Activated CD8-positive, alpha-beta memory T cell treated with anti-CD3 and anti-CD28 coated beads for 4 hours (primary cell): Measurements from ENCODE around the gene TRUB1.

ENCODE experiments used
- DNase-seq, 2 donors: peaks; one replicate each; pipeline ENCODE4 v3.0.0-alpha.2; 2020; ENCODE audit warnings: low read depth in 2 of 2

Gene TRUB1

DNA sequence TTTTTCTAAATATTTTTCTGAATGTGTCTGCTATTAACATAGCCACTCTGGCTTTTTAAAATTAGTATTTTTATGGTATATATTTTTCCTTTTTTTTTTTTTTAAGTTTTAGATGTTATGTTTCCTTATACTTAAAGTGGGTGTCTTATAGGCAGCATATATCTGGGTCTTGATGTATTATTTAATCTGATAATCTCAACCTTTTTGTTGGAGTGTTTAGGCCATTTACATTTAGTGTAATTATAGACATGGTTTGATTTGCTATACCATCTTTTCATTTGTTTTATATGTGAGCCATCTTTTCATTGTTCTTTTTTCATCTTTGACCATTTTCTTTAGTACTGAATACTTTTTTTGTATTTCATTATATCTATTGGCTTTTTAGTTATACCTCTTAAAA, 45.0 kb downstream of the TRUB1 start:
- DNase-seq: no peak

- no peak for DNase-seq
These were observed 50.0 kb downstream of the TRUB1 start for GRCh38 chr10:114987995-114988394.

DNA sequence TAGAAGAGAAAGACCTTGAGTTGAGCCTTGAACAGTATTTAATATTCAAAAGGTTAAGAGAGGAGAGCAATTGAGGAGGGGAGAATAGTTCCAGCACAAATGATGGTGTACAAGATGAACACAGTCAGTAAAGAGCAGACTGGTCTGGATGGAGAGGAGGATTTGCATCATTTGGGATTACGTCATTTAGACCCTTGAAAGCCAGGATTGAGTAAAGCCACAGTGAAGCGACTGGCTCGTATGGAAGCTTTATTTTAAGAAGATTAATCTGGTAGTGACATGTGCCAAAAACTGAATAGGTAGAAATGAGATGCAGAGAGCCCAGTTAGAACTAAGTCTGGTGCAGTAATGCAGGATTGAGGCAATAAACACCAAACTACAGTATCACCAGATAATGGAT, 52.6 kb downstream of the TRUB1 start:
- DNase-seq: no peak

GRCh38 chr10:114990991-114991390, 53.0 kb downstream of the TRUB1 start:
- DNase-seq: no peak

GRCh38 chr10:114992189-114992775, 54.3 kb downstream of the TRUB1 start:
- no peak for DNase-seq

DNA sequence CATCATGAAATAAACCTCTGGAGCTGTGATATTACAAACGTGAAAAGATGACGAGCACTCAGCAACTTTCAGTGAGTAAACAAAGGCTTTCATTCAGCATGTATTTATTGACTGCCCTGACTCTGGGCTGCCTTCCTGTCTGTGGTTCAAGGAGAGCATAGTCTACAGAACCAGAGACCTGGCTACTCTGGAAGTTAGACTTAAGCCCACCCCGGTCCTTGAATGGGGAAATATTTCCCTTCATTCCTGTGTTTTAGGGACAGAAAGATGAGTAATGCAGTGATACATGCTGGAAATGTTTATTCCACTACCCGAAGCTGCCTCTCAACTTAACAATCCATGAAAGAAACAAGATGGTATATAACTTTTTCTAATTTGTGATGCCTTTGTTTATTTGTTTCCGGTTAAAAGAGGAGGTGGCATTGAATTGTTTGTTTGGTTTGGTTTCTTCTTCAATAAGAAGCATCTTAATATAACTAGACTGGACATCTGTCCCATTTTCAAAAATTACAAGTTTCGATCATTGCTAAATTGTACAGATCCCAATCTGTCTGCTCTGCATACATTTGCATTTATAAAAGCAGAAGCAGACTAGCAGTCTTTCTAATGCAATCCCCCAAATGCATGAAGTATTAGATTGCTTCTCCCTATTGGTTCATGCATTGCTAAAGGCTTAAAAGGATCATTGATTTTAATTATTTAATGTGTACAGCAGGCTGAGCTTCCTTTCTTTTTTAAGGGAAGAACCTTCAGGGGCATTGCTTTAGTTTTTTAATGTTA, 57.7 kb downstream of the TRUB1 start:
- no peak for DNase-seq

GRCh38 chr10:114996542-114996941, 58.5 kb downstream of the TRUB1 start:
- no peak for DNase-seq

DNA sequence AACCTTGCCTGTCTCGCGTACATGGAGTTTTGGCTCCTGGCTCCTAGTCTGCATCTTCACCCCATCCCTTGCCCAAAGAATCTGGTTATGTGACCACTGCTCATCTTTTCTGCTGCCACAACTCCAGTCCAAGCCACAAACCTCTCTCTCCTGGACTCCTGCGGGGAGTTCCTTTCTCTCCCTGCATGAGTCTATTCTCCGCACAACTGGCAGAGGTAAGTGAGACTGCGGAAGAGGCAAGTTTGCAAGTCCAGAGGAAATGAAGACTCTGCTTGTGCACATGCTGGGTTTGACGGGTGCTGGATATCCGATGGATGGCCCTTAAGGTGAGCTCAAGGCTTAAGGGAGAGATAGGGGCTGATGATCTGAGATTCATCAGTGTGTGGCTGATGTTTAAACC, 61.0 kb downstream of the TRUB1 start:
- DNase-seq: no peak

DNA sequence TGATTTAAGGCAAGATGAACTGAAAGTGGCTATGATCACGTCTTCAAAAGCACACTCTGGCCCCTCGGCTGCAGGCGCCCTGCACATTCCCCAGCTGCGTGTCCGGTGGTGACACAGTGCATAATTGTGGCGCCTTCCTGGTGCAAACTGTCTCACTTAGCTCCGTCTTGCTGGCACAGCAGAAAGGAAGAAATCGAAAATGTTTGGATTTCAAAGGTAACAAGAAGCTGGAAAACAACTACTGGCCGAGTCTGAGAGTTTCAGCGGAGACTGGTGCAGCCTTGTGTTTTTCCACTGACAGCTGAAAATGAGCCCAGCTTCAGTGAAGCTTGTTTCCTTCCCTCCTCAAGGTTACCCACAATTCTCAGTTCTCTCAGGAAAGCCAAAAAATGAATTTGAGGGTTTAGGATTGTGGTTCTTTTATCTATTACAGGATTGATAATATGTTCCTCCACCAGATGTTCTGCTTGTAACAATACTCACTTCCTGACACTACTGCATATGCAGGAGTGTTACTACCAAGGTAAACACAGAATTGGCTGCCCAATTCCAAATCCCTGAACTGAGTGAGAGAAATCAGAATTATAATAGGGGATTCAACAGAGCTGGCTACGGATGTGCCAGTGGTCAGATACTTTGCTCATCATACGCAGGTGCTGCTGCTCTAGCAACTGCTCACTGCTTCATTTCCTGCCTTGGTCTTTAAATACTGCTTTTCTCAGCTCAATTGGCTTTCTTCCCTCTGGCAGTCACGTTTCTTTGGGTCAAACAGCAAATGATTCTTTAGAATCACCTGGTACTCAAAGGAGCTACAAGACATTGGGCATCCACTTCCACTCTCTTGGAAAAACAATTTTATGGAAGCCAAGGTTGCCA, 63.7 kb downstream of the TRUB1 start:
- no peak for DNase-seq

- no peak for DNase-seq
These were observed 65.4 kb downstream of the TRUB1 start for GRCh38 chr10:115003396-115003795.

DNA sequence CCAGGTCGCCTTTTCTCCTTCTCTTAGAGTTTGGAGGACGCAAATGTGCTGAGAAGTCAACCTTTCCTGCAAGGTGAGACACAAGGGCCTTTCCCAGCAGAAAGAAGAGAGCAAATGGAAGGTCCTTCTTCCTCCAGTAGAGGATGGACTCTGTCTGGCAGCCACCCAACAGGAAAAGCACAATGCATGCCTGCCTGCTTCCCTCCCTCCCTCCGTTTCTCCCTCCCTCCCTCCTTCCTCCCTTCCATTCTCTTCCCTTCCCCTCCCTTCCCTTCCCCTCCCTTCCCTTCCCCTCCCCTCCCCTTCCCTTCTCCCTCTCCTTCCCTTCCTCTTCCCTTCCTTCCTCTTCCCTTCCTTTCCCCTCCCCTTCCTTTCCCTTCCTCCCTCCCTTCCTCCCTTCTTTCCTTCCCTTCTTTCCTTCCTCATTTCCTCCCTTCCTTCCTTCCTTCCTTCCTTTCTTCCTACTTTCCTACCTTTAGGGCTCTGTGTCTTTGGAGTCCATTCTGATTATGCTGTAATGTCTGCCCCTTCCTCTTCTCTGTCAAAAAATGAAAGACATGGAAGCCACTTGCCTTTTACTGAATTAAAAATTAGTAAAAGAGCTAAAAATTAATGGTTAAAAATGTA, 66.4 kb downstream of the TRUB1 start:
- no peak for DNase-seq

- no peak for DNase-seq
These were observed 67.8 kb downstream of the TRUB1 start for GRCh38 chr10:115005771-115006170.

- no peak for DNase-seq
These were observed 80.4 kb downstream of the TRUB1 start for GRCh38 chr10:115018185-115018931.

- no peak for DNase-seq
These were observed 82.5 kb downstream of the TRUB1 start for GRCh38 chr10:115020449-115020848.

DNA sequence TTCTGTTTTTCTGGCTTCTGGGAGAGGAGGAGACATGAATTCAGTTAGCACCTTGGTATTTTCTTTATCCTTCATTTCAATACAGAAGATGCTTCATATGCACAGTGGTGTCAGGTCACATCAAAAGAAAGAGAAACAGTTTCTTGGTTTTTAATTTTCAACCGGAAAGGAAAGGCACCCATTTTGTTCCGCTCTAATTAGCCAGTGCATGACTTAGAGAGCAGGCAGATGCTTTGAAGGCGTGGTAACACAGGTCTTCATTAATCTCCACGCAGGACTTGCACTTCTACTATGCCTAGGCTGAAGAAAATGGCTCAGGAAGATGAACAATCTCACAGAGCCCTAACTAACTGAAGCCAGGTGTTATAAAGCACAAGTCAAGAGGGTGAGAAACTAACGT, 84.7 kb downstream of the TRUB1 start:
- DNase-seq: no peak

DNA sequence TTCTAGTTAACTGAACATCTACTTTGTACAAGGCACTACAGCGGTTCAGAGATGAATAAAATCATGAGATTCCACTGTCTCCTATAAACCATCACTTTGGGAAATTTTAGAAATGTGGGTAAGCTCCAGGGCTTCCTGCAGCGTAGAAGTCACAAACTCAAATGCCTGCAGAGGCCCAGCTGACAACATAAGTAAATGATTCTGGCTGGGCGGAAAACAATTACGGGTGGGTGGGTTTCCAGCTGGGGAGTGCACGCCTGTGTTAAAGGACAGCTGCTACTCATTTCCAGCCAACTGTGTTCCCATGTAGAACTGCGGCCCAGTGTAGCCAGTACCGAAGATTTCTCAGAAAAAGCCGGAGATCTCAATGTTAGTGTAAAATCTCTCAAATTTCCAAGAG, 85.7 kb downstream of the TRUB1 start:
- no peak for DNase-seq

GRCh38 chr10:115024371-115024770, 86.4 kb downstream of the TRUB1 start:
- no peak for DNase-seq

DNA sequence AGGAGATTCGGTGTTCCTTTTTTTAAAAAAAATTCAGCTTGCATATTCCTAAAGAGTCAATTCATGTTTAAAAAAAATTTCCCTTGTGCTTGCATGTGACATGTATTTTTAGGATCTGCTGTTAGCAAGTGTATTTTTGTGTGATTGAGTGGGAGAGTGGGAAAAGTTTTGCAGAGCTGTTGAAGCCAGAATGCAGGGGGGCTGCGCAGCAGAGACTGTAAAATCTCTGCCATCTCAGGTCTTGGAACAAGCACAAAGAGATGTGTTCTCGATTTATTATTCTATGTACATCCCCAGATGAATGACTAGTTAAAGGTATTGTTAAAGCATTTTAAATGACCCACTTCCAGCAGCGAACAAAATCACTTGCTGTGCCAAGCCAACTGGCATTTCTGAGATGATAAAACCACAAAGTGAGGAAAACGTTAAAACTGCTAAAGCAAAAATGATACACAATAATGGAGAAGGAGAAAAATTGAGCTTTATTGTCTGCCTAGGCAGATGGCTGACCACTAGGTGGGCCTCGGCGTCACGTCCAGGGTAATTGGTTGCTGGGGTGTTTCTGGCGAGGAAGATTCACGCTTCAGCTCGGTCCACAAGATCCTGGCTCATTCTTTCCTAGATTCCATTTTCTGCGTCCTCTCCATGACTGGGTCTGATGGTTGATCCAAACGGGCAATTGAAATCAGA, 88.2 kb downstream of the TRUB1 start:
- DNase-seq: no peak

GRCh38 chr10:115026746-115027140, 88.7 kb downstream of the TRUB1 start:
- no peak for DNase-seq
